Osteoblast (primary cell): ENCODE measurements around the gene TCTN2. TPM values are rescaled to one million over a fixed set of nuclear protein-coding genes. Genes with fewer than 3 reads are reported as not detected.

Source experiments
- DNase-seq: peaks from one replicate; pipeline ENCODE4 v3.0.0; 2011; ENCODE audit warnings: low spot score, mixed read lengths; ENCODE audit not compliant: insufficient read length; ENCODE audit errors: missing footprints
- H2AFZ ChIP-seq: 2 replicates; pipeline ENCODE4 v1.6.0; 2011; ENCODE audit warnings: mild to moderate bottlenecking, low read length
- H3K27ac ChIP-seq: 2 replicates; pipeline ENCODE4 v1.5.1; 2011; ENCODE audit warnings: mild to moderate bottlenecking, low read depth, low read length, moderate library complexity
- H3K27me3 ChIP-seq: 2 replicates; pipeline ENCODE4 v1.6.0; 2012; ENCODE audit warnings: mild to moderate bottlenecking, control low read depth, inconsistent platforms, low read length, moderate library complexity; ENCODE audit not compliant: insufficient read depth
- H3K36me3 ChIP-seq: 2 replicates; pipeline ENCODE4 v1.5.1; 2011; ENCODE audit warnings: mild to moderate bottlenecking, low read length, control low read depth, moderate library complexity; ENCODE audit not compliant: insufficient read depth
- H3K4me1 ChIP-seq: 2 replicates; pipeline ENCODE4 v1.5.1; 2011; ENCODE audit warnings: mild to moderate bottlenecking, low read length, control low read depth, moderate library complexity; ENCODE audit not compliant: insufficient read depth
- H3K4me2 ChIP-seq: 2 replicates; pipeline ENCODE4 v1.6.0; 2011; ENCODE audit warnings: mild to moderate bottlenecking, low read length; ENCODE audit not compliant: insufficient read depth
- H3K4me3 ChIP-seq: fragments of 200-600 bp; sonication (generic); 3 replicates; pipeline ENCODE4 v1.5.1; 2012; ENCODE audit warnings: mild to moderate bottlenecking, low read length, inconsistent platforms; ENCODE audit not compliant: insufficient read depth
- H3K79me2 ChIP-seq: 2 replicates; pipeline ENCODE4 v1.6.0; 2012; ENCODE audit warnings: mild to moderate bottlenecking, low read length, control low read depth, inconsistent platforms; ENCODE audit not compliant: insufficient read depth
- H3K9me3 ChIP-seq: 2 replicates; pipeline ENCODE4 v1.5.1; 2011; ENCODE audit warnings: low read depth, low read length, control low read depth
- H4K20me1 ChIP-seq: 2 replicates; pipeline ENCODE4 v1.6.0; 2012; ENCODE audit warnings: mild to moderate bottlenecking, low read length, control low read depth; ENCODE audit not compliant: insufficient read depth
- total RNA-seq: library from RNA; depleted of rRNA; stranded (reverse); fragments of >200 nt; gene quantifications from 2 replicates; pipeline ENCODE4 v1.2.3, GENCODE V29; 2012
- TF ChIP-seq, protein P1 (sequence below): IDR thresholded peaks from 2 replicates; pipeline ENCODE4 v1.5.1; 2011; ENCODE audit warnings: mild to moderate bottlenecking, low read depth, low read length, moderate library complexity; ENCODE audit errors: extremely low read depth

TCTN2 gene
- total RNA-seq, 1 donor: 23.5 TPM

DNA sequence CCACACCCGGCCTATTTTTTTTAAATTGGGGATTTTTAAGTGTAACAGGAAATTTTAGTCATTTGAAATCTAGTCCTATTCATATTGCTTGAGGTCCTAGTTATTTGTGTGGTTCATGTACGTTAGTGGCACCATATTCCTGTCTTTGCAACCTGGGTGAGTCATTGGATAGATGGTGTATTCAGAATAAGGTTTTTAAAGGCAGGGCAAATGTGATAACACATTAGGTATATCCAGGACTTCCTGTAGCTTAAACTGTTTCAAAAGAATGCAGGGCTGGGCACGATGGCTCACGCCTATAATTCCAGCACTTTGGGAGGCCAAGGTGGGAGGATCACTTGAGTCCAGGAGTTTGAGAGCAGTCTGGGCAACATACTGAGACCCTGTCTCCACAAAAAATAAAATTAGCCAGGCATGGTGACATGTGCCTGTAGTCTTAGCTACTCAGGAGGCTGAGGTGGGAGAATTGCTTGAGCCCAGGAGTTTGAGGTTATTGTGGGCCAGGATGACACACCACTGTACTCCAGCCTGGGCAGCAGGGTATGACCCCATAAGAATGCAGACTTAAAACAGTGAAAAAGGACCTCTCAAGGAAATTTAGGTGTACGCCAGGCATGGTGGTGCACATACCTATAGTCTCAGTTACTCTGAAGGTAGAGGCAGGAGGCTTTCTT lies 49.4 kb downstream of the TCTN2 start:
- H3K27ac ChIP-seq: no peak overlapping the region
- DNase-seq: no peak
- H3K36me3 ChIP-seq: peaks cover 30% of the 10 kb centered on the region
- H3K4me2 ChIP-seq: no peak overlapping the region
- H3K4me3 ChIP-seq: no peak overlapping the region
- peaks cover 9% of the 10 kb centered on the region for H3K79me2 ChIP-seq
- H3K9me3 ChIP-seq: no peaks in the 10 kb centered on the region
- H4K20me1 ChIP-seq: no peaks in the 10 kb centered on the region
- no peaks in the 10 kb centered on the region for H3K4me1 ChIP-seq
- H3K27me3 ChIP-seq: no peaks in the 10 kb centered on the region
- TF ChIP-seq, protein P1, sequence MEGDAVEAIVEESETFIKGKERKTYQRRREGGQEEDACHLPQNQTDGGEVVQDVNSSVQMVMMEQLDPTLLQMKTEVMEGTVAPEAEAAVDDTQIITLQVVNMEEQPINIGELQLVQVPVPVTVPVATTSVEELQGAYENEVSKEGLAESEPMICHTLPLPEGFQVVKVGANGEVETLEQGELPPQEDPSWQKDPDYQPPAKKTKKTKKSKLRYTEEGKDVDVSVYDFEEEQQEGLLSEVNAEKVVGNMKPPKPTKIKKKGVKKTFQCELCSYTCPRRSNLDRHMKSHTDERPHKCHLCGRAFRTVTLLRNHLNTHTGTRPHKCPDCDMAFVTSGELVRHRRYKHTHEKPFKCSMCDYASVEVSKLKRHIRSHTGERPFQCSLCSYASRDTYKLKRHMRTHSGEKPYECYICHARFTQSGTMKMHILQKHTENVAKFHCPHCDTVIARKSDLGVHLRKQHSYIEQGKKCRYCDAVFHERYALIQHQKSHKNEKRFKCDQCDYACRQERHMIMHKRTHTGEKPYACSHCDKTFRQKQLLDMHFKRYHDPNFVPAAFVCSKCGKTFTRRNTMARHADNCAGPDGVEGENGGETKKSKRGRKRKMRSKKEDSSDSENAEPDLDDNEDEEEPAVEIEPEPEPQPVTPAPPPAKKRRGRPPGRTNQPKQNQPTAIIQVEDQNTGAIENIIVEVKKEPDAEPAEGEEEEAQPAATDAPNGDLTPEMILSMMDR: no peak
- no peak overlapping the region for H2AFZ ChIP-seq

DNA sequence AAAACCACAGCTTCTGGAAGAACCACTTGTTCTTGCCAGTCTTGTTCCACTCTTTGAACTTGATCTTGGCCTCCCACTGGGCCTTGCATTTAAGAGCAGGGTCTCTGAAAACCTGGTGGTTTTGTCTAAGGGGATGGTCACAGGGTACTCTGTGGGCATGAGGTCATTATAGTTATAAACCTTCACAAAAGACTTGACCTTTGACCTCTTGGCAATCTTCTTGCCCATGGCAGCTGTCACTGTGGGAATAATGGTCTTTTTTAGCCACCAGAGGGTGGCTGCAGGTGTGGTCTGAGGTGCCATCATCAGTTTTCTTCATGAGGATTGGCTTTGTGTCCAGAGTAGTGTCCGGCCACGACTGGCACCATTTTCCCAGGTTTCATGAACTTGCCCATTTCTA lies 50.3 kb downstream of the TCTN2 start:
- Histone ChIP-seq H2AFZ (no peak overlapping the region), H3K4me3 (no peak overlapping the region), H3K27ac (no peak overlapping the region), H3K4me2 (no peak overlapping the region), H3K79me2 (peaks cover 8% of the 10 kb centered on the region), H3K9me3 (no peaks in the 10 kb centered on the region), H3K36me3 (peaks cover 40% of the 10 kb centered on the region), H3K4me1 (no peaks in the 10 kb centered on the region), H4K20me1 (no peaks in the 10 kb centered on the region), H3K27me3 (no peaks in the 10 kb centered on the region)
- TF ChIP-seq, protein P1: no peak
- DNase-seq: no peak

DNA sequence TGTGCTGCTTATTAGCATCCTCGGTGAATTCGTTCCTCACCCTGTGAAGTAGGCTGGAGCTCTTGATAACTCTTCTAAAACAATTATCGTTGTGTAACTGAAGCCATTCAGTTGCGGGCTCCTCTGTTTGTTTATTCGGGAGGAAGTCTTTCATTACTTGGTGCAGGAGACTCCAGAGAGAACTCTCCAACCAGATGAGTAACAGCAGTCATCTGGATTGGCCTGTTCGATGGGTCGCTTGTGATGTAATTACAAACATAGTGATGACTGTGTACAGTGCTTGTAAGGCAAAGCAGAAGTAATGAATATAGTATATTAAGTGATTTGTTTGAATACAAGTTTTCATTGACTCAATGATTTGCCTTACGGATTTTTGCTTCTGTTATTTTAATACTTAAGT lies 52.1 kb downstream of the TCTN2 start:
- H4K20me1 ChIP-seq: no peaks in the 10 kb centered on the region
- no peaks in the 10 kb centered on the region for H3K27me3 ChIP-seq
- no peaks in the 10 kb centered on the region for H3K79me2 ChIP-seq
- no peaks in the 10 kb centered on the region for H3K4me1 ChIP-seq
- no peaks in the 10 kb centered on the region for H3K9me3 ChIP-seq
- no peak overlapping the region for H3K4me3 ChIP-seq
- DNase-seq: no peak
- TF ChIP-seq, protein P1: no peak
- no peak overlapping the region for H2AFZ ChIP-seq
- no peak overlapping the region for H3K4me2 ChIP-seq
- H3K27ac ChIP-seq: no peak overlapping the region
- peaks cover 49% of the 10 kb centered on the region for H3K36me3 ChIP-seq

DNA sequence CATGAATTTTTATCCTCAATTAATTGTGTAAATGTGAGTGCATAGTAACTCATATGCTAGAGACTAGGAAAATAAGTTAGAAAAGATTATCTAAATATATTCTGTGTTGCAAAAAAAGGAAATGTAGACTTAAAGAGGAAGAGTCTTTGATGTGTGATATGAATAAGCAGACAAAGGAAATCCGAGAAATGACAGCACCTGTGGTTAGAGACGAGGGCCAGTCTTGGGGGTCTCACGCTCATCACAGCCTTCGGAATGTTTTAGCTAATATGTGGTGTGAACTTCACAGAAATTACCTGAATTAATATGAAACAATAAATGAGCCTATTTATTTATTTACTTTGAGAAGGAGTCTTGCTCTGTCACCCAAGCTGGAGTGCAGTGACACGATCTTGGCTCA lies 52.9 kb downstream of the TCTN2 start:
- no peak for DNase-seq
- H3K79me2 ChIP-seq: no peaks in the 10 kb centered on the region
- peaks cover 54% of the 10 kb centered on the region for H3K36me3 ChIP-seq
- no peak overlapping the region for H3K4me2 ChIP-seq
- TF ChIP-seq, protein P1: no peak
- H3K4me3 ChIP-seq: no peak overlapping the region
- no peaks in the 10 kb centered on the region for H3K27me3 ChIP-seq
- H3K9me3 ChIP-seq: no peaks in the 10 kb centered on the region
- H2AFZ ChIP-seq: no peak overlapping the region
- H3K27ac ChIP-seq: no peak overlapping the region
- no peaks in the 10 kb centered on the region for H4K20me1 ChIP-seq
- H3K4me1 ChIP-seq: no peaks in the 10 kb centered on the region
